ENCODE measurements around the gene ZNF565. TPM values are rescaled to one million over a fixed set of nuclear protein-coding genes. Genes with fewer than 3 reads are reported as not detected.

ZNF565 gene
- 3.3 and 3.4 TPM in 2 replicates for polyA plus RNA-seq (2011; rRNA removed)
- polyA minus RNA-seq (2011; rRNA and poly(A)+ RNA removed), result 3.4 and 4.5 TPM in 2 replicates

- CTCF ChIA-PET, result interaction anchor here (1.3 kb wide), 1 partner anchor 87 kb away, joined by 4 read pairs; no protein-coding TSS in a partner anchor
- DNase-seq (ENCODE audit: low read depth, low spot score), result peak; percentile 97
- H3K27me3 ChIP-seq (ENCODE audit: control insufficient read depth, insufficient read depth, low read length), result no peaks in the 10 kb centered on the region
- peak within 1 kb of the TSS; percentile 98 for H3K27ac ChIP-seq (ENCODE audit: low read depth, low read length)
- POLR2A ChIA-PET, result interaction anchor here (0.5 to 1.3 kb wide), 13 partner anchors 10 to 1156 kb away, joined by 3 to 9 read pairs (median 3); partner anchors contain the start of genes CAPNS1, POLR2I, ZNF527 and ZNF566
- peaks cover 15% of the 10 kb centered on the region for H3K9me3 ChIP-seq (ENCODE audit: control insufficient read depth, insufficient read depth, low read length)
- TF ChIP-seq, protein P1, sequence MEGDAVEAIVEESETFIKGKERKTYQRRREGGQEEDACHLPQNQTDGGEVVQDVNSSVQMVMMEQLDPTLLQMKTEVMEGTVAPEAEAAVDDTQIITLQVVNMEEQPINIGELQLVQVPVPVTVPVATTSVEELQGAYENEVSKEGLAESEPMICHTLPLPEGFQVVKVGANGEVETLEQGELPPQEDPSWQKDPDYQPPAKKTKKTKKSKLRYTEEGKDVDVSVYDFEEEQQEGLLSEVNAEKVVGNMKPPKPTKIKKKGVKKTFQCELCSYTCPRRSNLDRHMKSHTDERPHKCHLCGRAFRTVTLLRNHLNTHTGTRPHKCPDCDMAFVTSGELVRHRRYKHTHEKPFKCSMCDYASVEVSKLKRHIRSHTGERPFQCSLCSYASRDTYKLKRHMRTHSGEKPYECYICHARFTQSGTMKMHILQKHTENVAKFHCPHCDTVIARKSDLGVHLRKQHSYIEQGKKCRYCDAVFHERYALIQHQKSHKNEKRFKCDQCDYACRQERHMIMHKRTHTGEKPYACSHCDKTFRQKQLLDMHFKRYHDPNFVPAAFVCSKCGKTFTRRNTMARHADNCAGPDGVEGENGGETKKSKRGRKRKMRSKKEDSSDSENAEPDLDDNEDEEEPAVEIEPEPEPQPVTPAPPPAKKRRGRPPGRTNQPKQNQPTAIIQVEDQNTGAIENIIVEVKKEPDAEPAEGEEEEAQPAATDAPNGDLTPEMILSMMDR (IDR thresholded peaks at IDR 0.05; ENCODE audit: low read depth, low read length), result no peak
- H3K4me3 ChIP-seq (ENCODE audit: low read depth, low read length), result peak within 1 kb of the TSS; percentile 96
Measured at GRCh38 chr19:36214386-36215275, at the start of gene ZNF565, which contains the start of gene ZNF146. Gene ZNF565 (minus strand): TSS chr19:36214665. CDS start chr19:36201985, 12,680 bp downstream. Gene ZNF146 (plus strand): TSS chr19:36215106. CDS start chr19:36236441, 21,335 bp downstream.

DNA sequence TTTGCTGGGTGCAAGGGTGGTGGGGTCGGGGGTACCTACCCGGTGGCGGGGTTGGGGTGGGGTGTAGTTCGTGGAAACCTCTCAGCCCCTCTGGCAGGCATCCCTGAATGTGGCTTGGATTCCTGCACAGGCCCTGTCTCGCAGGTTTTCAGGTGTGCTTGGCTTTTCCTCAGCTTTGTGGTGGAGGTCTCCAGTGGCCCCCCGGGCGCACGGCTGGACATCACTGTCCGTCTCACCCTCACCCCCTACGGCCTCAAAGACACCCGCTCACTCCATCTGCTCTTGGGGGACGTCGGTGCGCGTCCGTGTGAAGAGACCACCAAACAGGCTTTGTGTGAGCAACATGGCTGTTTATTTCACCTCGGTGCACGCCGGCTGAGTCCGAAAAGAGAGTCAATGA is 44.7 kb upstream of the ZNF565 start:
- Histone ChIP-seq H3K9me3 (ENCODE audit: control insufficient read depth, insufficient read depth, low read length) (peaks cover 48% of the 10 kb centered on the region), H3K27me3 (ENCODE audit: control insufficient read depth, insufficient read depth, low read length) (no peaks in the 10 kb centered on the region), H3K27ac (ENCODE audit: low read depth, low read length) (no peak overlapping the region), H3K4me3 (ENCODE audit: low read depth, low read length) (no peak overlapping the region)
- TF ChIP-seq, protein P1 (IDR thresholded peaks at IDR 0.05; ENCODE audit: low read depth, low read length), result no peak
- DNase-seq (ENCODE audit: low read depth, low spot score), result no peak
- ChIA-PET POLR2A (no interaction called here), CTCF (no interaction called here)

DNA sequence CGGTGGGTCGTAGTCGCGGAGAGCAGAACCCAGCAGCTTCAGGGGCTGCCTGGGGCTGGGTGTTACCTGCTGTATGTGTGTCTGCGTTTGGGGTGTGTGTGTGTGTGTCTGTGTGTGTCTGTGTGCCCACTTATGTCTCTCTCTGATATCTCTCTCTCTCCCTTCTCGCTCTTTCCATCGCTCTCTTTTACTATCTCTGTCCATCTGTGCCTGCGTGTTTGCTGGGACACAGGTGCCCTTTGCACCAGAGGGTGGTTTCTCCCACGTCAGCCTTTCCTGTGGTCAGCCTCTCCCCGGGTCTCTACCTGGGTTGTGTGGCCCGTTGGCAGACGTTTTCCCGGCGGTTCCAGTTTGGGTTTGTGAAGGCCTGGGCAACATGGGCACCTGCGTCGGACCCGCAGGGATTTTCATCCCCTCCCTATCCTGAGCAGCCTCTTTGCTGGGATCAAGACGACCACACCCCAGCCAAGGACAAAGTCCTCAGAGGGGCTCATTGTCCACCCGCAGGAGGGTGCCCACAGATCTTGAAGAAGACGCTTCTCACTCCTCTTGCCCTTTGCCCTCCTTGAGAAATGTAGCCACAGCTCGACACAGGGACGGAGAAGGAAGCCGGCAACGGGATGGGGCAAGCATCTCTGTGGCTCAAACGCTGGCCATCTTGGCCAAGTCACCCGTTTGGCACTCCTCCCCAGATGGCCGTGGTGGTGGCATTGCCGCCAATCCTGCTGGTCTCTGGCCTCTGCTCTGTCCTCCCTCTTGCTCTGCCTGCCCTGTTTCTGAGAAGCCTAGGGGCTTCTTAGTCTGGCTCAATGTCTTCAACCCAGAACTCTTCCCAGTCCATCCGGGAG is 43.8 kb upstream of the ZNF565 start:
- Histone ChIP-seq H3K4me3 (ENCODE audit: low read depth, low read length) (no peak overlapping the region), H3K27ac (ENCODE audit: low read depth, low read length) (no peak overlapping the region), H3K9me3 (ENCODE audit: control insufficient read depth, insufficient read depth, low read length) (peaks cover 48% of the 10 kb centered on the region), H3K27me3 (ENCODE audit: control insufficient read depth, insufficient read depth, low read length) (no peaks in the 10 kb centered on the region)
- TF ChIP-seq, protein P1 (IDR thresholded peaks at IDR 0.05; ENCODE audit: low read depth, low read length), result no peak
- DNase-seq (ENCODE audit: low read depth, low spot score), result no peak
- ChIA-PET CTCF (no interaction called here), POLR2A (no interaction called here)

GRCh38 chr19:36257520-36257876 is 43.0 kb upstream of the ZNF565 start:
- CTCF ChIA-PET, result no interaction called here
- Histone ChIP-seq H3K9me3 (ENCODE audit: control insufficient read depth, insufficient read depth, low read length) (peaks cover 48% of the 10 kb centered on the region), H3K27me3 (ENCODE audit: control insufficient read depth, insufficient read depth, low read length) (no peaks in the 10 kb centered on the region), H3K27ac (ENCODE audit: low read depth, low read length) (no peak overlapping the region), H3K4me3 (ENCODE audit: low read depth, low read length) (peak overlapping the region; percentile 25; the same call in 1 of the 2 replicates)
- TF ChIP-seq, protein P1 (IDR thresholded peaks at IDR 0.05; ENCODE audit: low read depth, low read length), result no peak
- no peak for DNase-seq (ENCODE audit: low read depth, low spot score)
- POLR2A ChIA-PET, result no interaction called here

Data from AG04450 (cell line).